ENCODE results near the gene PSG3.
"Not testable (repeated sequence)": the region's sequence is repeated elsewhere in the genome, so short reads cannot be mapped to it uniquely, and the experiment has no call there.

Gene PSG3

GRCh38 chr19:42693760-42694350 is 46.4 kb downstream of the PSG3 start:
- DNase-seq = no peak

GRCh38 chr19:42683917-42684513 is 56.3 kb downstream of the PSG3 start:
- DNase-seq = no peak

GRCh38 chr19:42676326-42676725 is 64.0 kb downstream of the PSG3 start:
- not testable (repeated sequence) for DNase-seq

- DNase-seq = not testable (repeated sequence)
Observed at GRCh38 chr19:42674549-42674948, 65.7 kb downstream of the PSG3 start.
